Activated effector memory CD4-positive, alpha-beta T cell treated with Interleukin-2 at 50 U/mL for 16 hours (primary cell): ENCODE results near the gene SELENOW.
"Not testable (repeated sequence)": the region's sequence is repeated elsewhere in the genome, so short reads cannot be mapped to it uniquely, and the experiment has no call there.

Experiments used
- DNase-seq: peaks from one replicate; pipeline ENCODE4 v3.0.0-alpha.2; 2020

Gene SELENOW

DNA sequence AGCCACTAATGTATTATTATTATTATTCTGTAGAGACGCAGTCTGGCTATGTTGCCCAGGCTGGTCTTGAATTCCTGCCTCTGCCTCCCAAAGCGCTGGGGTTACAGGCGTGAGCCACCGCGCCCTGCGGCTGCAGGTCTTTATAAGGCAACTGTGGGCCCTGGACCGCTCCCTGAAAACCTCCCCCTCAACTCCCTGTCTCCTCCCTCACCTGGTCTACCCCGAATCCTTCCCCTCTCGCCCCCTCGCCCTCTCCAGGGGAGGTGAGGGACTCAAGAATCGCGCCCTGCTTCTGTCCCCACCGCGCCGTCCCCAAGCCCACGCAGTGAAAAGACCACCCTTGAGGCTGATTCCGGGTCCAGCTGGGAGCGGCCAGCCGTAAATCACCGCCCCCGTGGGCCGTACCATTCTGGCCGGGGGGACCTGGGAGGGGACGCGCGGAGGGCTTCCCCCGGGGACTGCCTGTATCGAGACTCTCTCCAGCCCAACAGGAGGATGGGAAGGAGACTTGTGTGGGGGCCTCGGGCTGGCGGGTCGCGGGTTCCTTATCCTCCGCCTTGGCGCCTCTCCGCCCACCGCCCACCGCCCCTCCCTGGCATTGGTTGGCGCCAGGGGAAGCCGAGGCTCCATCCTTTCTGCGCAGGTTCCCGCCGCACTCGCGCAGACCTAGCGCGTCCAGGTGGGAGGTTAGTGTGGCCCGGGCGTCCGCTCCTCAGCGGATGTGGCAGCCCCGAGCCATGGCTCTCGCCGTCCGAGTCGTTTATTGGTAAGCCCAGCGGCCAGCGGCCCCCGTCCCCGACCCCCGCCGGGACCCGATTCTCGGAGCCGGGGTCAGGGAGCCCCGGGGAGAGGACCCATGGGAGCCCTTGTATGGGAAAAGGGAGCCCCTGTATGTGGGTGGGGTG, at the start of gene SELENOW:
SELENOW (plus strand) TSS at position 655 of the 905 bp plus-strand sequence; CDS start at position 738, 83 bp downstream.
- DNase-seq: peak; percentile 74

DNA sequence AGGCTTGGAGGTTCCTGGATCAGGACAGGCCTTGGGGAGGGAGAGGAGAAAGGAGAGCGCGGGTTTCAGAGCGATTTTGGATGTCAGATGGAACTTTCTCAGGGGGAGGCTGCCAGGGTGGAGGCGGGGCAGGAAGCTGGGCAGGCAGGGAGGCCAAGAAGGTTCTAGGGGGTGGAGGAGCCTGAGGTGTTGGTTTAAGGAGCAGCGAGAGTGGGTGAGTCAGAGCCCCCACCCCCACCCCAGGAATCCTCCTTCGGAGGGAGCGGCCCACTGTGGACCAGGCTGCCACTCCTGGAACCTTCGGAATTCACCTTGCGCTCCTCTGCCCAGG, 49.1 kb upstream of the SELENOW start:
- DNase-seq: no peak

GRCh38 chr19:47729799-47730520, 48.5 kb upstream of the SELENOW start:
- no peak for DNase-seq

GRCh38 chr19:47730521-47730889, 48.0 kb upstream of the SELENOW start:
- DNase-seq: no peak

- no peak for DNase-seq
Observed at GRCh38 chr19:47730910-47731309, 47.6 kb upstream of the SELENOW start.

DNA sequence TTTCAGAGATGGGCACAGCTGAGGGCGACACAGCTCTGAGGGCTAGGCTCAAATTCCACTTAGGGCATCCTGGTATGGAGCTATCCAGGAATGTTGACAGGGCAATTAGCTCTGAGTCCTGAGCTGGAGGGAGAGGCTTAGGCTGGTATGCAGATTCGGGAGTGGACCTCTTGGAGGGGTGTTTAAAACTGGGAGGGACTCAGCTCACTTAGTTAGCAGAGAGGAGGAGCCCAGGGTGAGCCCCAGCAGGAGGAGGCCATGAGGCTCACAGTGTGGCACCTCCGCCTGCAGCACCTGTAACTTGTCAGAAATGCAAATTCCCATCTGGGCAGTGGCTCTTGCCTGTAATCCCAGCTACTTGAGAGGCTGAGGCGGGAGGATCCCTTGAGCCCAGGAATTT, 43.4 kb upstream of the SELENOW start:
- DNase-seq: no peak

DNA sequence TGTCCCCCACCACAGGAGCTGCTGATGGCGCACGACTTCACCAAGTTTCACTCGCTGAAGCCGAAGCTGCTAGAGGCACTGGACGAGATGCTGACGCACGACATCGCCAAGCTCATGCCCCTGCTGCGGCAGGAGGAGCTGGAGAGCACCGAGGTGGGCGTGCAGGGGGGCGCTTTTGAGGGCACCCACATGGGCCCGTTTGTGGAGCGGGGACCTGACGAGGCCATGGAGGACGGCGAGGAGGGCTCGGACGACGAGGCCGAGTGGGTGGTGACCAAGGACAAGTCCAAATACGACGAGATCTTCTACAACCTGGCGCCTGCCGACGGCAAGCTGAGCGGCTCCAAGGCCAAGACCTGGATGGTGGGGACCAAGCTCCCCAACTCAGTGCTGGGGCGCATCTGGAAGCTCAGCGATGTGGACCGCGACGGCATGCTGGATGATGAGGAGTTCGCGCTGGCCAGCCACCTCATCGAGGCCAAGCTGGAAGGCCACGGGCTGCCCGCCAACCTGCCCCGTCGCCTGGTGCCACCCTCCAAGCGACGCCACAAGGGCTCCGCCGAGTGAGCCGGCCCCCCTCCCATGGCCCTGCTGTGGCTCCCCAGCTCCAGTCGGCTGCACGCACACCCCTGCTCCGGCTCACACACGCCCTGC, 37.5 kb upstream of the SELENOW start:
- no peak for DNase-seq

DNA sequence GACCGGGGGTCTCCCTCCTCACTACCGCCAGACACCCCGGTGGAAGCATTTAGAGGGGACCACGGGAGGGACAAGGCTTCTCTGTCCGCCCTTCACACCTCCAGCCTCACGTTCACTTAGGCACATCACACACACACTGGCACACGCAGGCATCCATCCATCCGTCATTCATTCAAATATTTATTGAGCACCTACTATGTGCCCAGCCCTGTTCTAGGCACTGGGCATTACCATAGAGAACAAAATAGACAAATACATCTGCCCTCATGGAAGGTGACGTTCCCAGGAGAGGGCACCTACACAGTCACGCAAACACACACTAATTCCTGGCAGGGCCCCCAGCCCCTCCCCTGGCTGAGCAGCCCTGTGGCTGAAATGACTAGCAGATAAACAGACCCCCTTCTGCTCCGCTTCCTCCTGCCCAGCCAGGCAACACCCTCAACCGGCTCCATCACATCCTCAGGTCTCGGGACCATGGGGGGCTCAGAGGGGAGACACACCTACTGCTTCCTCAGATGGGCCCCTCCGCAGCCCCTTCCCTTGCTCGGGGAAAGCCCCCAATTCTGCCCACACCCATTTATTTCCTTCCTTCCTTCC, 36.9 kb upstream of the SELENOW start:
- DNase-seq: no peak

DNA sequence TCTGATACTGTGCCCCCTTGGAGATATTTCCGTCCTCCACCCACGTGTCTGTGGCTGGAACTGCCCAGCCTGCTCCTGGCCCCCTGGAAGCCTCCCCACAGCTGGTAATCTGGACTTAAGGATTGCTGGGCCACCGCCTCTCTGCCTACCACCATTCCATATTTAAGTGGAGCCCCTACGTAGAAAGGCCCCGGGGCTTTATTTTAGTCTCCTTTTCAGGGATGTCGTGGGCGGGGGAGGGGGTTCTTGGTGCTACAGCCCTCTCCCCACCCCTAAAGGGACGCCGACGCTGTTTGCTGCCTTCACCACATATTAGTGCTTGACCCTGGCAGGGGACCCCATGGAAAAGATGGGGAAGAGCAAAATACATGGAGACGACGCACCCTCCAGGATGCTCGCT, 35.9 kb upstream of the SELENOW start:
- DNase-seq: no peak

- DNase-seq: peak; percentile 91
Observed at GRCh38 chr19:47745010-47745901, 33.2 kb upstream of the SELENOW start, which contains the start of gene NOP53. NOP53 (plus strand) TSS chr19:47745546; CDS start chr19:47745560, 14 bp downstream.

DNA sequence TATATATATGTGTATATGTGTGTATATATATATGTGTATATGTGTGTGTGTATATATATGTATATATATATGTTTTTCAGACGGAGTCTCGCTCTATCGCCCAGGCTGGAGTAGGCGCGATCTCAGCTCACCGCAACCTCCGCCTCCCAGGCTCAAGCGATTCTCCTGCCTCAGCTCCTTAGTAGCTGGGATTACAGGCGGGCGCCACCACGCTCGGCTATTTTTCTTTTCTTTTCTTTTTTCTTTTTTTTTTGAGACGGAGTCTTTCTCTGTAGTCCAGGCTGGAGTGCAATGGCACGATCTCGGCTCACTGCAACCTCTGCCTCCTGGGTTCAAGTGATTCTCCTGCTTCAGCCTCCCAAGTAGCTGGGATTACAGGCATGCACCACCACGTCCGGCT, 32.4 kb upstream of the SELENOW start:
- not testable (repeated sequence) for DNase-seq

GRCh38 chr19:47749326-47749725, 29.2 kb upstream of the SELENOW start:
- no peak for DNase-seq

- no peak for DNase-seq
Observed at GRCh38 chr19:47750752-47751151, 27.8 kb upstream of the SELENOW start.

DNA sequence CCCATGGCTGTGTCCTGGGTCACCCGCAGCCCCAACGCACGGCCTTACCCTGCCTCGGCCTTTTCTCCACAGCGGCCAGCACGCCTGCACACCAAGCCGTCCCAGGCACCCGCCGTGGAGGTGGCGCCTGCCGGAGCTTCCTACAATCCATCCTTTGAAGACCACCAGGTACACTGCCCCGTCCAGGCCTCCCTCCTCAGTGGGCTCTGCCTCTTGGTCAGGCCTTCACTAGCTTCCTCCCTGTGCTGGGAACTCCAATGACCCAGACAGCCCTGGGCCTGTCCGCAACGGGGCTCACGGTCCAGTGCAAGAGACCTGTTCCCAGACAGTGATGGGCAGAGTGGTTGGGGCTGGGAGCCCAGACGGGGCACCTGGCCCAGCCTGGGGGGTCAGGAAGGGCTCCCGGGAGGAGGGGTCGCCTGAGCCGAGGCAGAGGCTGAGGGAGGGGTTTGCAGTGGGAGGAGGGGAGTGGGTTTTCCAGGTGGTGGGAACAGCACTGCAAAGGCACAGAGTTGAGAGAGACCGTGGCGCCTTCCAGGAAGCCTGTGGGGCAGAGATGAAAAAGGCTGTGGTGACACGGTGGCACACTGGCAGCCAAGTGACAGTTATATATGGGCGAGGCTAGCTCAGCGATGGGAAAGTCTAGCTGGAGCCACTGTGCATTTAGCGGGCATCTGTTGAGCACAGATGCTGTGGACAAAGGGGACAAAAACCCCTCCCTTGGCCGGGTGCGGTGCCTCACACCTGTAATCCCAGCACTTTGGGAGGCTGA, 25.9 kb upstream of the SELENOW start:
- no peak for DNase-seq

DNA sequence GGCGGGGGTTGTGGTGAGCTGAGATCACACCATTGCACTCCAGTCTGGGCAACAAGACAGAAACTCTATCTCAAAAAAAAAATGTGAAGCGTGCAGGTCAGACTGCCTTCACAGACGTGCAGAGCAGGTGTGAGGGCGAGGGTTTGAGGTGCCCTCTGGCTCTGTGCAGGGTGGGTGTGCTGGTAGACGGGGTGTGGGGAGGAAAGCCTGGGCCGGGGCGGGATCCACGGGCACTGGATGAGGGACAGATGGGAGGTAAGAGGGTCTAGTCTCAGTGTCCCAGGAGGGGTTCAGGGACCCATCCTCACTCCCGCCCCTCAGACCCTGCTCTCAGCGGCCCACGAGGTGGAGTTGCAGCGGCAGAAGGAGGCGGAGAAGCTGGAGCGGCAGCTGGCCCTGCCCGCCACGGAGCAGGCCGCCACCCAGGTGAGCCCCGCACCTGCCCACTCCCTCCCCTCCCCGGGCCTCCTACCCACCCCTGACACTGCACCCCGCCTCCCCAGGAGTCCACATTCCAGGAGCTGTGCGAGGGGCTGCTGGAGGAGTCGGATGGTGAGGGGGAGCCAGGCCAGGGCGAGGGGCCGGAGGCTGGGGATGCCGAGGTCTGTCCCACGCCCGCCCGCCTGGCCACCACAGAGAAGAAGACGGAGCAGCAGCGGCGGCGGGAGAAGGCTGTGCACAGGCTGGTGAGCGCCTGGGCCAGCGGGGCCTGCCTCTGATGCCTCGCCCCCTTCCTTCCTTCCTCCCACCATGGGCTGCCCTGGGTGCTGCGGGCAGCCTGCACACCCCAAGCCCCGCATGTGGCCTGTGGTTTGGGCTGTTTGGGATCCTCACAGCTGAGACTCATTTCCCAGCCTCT, 24.1 kb upstream of the SELENOW start:
- DNase-seq: no peak

GRCh38 chr19:47755065-47755761, 23.3 kb upstream of the SELENOW start:
- no peak for DNase-seq

DNA sequence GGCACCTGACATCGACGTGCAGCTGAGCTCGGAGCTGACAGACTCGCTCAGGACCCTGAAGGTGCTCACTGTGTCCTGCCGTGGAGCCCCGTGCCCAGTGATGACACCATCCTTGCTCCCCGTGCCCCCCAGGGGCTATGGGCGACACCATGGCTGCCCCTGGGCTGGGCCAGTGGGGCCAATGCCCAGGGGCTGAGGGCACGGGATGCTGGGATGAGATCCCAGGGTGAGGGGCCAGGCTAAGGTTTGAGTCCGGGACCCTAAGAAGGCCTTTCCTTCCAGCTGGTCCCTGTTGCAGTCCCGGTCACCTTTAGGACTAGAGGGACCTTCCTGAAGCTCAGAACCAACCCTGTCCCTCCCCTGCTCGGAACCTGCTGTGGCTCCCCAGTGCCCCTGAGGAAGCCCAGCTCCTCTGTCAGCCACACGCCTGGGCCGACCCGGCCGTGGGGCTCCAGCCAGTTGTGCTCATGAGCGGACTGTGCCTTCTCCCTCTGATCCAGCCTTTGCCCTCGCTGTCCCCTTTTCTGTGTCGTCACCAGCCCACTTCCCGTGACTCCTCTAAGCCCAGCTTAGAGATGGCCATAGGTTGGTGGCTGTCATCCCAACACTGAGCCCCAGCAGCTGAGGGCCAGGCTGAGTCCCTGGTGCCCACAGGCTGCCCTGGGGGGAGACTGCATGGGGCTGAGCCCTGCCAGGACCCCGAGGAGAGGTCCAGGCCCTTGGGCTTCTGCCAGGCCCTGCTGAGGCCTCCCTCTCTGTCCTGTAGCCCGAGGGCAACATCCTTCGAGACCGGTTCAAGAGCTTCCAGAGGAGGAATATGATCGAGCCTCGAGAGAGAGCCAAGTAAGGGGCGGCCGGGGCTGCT, 22.5 kb upstream of the SELENOW start:
- no peak for DNase-seq

- DNase-seq: no peak
Observed at GRCh38 chr19:47756627-47756929, 21.9 kb upstream of the SELENOW start.
